ENCODE results near the gene GRB10.

DNA sequence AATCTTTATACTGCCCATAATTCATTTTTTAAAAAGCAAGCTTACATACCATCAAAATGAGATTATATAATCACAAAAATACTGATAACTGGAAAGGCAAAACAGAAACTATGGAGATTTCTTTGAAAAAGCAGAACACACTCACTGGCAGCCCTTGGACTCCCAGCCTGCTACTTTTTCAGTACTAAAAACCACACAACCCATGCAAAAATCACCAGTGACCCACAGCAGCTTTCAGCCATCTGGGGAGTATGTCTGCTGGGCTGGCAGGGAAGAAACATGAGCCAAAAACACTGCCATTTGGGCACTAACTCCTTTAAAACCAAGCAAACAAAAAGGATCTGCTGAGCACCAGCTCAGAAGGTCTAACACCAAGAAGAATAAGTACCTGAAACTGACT lies 137.5 kb downstream of the GRB10 start:
- no peak for TF ChIP-seq POLR2A (IDR thresholded peaks at IDR 0.05; ENCODE audit: low read length)
- TF ChIP-seq GATA1 (IDR thresholded peaks at IDR 0.05; ENCODE audit: low read depth, low read length): no peak

All from erythroblast (primary cell).